A673 (cell line): ENCODE measurements around the gene TMEM129.

Source experiments
- CTCF ChIP-seq: fragments of 300-800, 200-600 bp; sonication (generic); conservative IDR thresholded peaks from 2 replicates; pipeline ENCODE4 v1.5.1; 2017; ENCODE audit warnings: low read depth, mild to moderate bottlenecking, antibody characterized with exemption, low read length, moderate library complexity, mixed read lengths
- EZH2 ChIP-seq: fragments of 200-600 bp; sonication (generic); IDR thresholded peaks from 2 replicates; pipeline ENCODE4 v1.6.1; 2017; ENCODE audit warnings: borderline replicate concordance, low read depth, mild to moderate bottlenecking, mixed read lengths, antibody characterized with exemption, low read length; ENCODE audit not compliant: poor library complexity, severe bottlenecking

- TF ChIP-seq CTCF (no peak), EZH2 (no peak)
Measured at GRCh38 chr4:1751919-1752283, 30.8 kb upstream of the TMEM129 start.
